Right hindlimb (tissue), 1 donor: ENCODE measurements around the gene ARL5A.
"Not testable (repeated sequence)": the region's sequence is repeated elsewhere in the genome, so short reads cannot be mapped to it uniquely, and the experiment has no call there.

Experiments used
- DNase-seq: peaks from one replicate; pipeline ENCODE4 v3.0.0-alpha.2; 2018

The ARL5A gene

GRCh38 chr2:151828143-151828889 lies at the start of gene ARL5A:
Gene ARL5A (minus strand): TSS chr2:151828421. CDS start chr2:151828176, 245 bp downstream.
- DNase-seq = peak; percentile 97

- not testable (repeated sequence) for DNase-seq
Measured at GRCh38 chr2:151875631-151876030, 47.4 kb upstream of the ARL5A start.

DNA sequence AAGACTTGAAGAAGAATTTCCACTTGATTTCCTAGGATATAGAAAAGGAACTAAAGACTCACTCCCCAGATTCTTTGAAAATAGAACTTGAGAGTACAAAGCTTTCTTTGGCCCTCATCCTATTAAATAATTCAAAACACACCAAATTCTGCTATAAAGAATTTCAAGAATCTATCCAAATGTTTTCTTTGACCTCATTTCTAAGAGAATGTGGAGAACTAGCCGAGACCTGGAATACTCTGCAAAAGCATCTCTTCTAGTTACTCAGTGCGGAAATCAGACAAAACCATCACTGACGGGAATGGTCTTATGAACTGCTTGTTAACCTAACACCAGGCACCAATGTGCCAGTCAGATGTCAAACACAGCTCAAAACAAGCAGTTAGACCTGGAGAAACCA lies 44.2 kb upstream of the ARL5A start:
- DNase-seq = no peak

- no peak for DNase-seq
Measured at GRCh38 chr2:151869291-151869690, 41.1 kb upstream of the ARL5A start.

GRCh38 chr2:151862700-151863099 lies 34.5 kb upstream of the ARL5A start:
- no peak for DNase-seq

- no peak for DNase-seq
Measured at GRCh38 chr2:151861174-151861573, 33.0 kb upstream of the ARL5A start.

- no peak for DNase-seq
Measured at GRCh38 chr2:151860613-151861146, 32.5 kb upstream of the ARL5A start.

DNA sequence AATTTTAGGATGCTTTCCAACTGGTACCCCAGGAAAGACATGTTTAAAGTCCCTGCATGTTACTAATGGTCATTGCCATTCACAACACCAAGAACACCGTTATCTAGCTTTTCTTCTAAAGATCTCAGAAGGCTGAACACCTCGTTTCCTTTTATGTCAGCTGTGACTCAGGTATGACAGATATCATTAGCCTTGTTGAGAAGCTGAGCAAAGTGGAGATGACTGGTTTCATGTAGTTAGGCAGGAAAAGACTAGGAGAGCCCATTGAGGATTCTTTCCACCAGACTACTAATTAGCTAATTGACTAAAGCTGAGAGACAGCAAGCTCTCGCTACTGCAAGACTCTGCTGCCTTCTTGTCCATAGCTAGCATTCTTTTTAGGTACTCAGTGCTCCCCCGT lies 32.0 kb upstream of the ARL5A start:
- no peak for DNase-seq

DNA sequence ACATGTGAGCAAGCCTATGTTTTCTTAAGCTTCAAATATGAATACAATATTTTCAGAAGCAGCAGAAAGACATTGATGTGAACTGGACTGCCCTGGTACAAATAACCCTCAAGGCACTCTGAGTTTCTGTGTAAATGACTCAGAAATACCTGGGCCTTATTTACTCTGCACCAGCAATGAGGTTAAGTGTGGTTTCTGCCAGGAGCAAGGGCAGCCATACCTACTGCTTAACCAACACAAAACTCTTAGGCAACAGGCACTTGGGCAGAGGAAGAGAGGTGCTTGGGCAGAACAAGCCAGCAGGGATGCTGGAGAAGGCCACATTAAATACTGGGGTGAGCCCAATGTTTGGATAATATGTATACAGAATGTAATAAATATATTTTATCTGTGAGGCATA lies 29.4 kb upstream of the ARL5A start:
- DNase-seq = no peak

DNA sequence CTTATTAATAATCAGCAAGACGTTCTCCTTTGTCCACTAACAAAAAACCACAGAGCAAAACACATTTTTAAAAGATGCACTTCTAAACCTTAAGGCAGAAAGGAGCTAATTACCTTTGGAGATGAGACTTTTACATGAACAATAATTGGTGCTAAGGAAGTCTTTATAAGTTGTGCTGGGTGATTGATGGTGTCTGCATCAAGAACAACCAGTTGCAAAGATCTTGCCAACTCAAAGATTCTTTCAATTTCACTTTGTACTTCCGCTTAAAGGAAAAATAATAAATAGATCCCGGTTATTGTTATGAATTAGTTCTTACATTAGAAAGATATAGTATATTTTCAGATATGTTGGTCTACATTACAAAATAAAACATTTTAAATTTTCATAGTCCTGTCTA lies 26.9 kb upstream of the ARL5A start:
- DNase-seq = no peak

- DNase-seq = no peak
Measured at GRCh38 chr2:151853070-151853758, 25.0 kb upstream of the ARL5A start.

DNA sequence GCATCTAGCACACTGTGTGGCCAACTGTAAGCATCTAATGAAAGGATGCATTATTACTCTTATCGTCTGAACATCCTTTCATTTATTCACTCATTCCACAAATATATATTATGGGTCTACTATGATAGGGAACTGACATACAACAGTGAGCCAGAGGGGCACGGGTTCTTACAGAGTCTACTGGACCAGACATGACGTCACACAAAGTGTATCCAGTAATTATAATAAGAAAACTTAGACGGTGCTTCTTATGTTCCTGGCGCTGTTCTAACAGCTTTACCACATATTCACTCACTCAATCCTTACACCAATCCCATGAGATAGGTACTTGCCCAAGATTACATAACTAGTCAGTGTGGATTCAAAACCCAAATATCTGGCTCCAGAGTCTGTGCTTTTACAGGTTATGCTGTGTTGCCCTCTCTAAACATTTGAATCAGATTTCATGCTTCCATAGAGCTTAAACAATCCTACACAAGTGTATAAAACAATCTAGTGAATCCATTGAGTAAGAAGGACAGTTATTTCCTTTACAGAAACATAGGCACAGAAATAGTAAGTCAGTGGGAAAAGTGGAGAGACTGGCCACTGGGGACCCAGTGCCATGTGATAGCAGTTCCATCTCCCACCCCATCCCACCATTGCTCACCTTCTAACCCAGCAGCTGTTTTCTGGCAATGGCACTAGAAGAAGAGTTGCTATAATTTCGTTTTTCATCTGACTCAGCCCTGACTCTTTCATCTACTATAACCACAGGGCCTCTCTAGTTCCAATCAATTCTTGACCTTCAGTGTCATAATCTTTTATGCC lies 24.2 kb upstream of the ARL5A start:
- DNase-seq = no peak

DNA sequence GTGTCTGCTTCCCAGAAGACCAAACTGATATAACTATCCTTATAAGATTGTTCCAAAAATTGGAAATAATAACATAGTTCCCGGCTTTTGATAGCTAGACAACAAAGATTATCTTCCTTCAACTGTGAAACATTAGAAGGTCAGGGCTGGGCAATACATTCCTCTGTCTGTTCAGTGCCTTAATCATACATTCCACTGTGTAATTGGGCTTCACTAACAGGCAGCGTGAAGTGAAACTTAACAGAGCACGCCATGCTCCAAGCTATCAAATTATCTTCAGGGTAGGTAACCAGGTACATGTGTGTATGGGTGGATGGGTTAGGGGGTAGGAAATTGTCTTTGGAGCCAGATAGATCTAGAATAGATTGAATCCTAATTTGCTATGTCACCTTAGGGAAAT lies 23.5 kb upstream of the ARL5A start:
- DNase-seq = no peak

DNA sequence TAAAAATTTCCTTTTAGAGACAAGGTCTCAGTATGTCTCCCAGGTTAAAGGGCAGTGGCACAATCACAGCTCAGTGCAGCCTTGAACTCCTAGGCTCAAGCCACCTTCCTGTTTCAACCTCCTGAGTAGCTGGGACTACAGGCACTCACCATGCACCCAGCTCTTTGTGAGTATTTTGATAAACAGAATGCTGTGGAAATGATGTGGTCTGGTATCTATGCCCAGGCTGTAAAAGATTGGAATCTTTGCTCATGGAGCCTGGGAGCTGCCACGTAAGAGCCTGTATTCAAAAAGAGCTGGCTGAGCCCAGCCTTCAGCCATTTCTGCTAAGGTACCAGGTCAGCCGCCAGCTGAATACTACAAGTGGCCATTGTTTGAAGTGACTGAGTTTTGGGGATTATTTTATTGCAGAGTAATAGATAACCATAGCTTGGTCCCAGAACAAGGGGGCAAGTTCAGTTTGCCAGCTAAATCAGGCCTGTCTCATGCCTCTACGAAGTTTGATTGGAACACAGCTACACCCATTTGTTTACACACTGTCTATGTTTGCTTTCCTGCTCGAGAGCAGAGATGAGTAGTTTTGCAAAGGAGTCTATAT lies 21.3 kb upstream of the ARL5A start:
- no peak for DNase-seq

DNA sequence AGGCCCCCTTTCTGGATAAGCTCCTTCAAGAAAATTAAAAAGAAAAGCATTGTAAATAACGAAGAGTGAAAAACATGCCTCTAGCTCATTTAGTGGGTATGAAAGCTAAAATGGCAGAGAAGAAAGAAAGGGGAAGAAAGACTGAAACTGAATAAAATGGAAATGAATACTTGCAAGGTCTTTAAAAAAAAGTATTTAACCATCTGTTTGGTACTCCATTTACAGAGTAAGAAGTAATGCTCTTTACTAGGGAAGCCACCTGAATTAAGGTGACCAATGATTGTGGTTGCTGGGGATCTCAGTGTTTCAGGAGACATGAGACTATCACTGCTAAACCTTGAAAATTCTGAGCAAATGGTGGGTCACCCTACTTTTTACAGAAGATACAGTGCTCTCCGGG lies 17.7 kb upstream of the ARL5A start:
- no peak for DNase-seq

DNA sequence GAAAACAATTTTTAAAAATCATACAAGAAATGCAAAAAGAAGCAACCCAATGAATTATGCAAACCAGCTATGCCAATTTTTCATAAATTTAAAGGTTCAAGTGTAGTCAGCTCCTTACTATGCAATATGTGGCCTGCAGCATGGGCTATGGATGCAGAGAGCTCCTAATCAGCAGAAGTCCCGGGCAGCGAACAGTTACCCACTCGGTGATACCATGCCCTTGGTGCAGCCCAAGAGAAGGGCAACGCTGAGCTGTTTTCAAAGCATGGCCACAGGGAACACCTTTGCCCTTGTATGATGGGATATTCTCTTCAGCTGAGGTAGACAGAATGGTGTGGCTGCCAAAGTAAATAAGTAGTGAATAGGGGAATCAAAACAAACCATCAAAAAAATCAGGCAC lies 17.3 kb upstream of the ARL5A start:
- DNase-seq = no peak

GRCh38 chr2:151844211-151844896 lies 16.1 kb upstream of the ARL5A start:
- DNase-seq = no peak

DNA sequence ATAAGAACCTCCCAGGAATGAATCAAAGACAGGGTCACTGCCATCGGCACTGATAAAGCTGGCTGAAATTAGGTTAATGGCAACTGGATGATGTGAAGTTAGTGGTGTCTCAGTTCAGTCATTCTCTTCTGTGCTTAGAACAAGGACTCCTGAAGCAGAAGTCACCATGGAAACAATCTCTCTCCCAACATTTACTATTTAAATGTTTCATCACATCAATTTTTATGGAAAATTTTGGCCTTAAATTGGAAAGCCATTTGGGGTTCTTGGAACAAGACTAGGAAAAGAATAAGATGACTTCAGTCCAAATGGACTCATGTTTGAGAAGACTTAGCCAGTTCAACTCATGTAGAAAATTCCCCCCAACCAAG lies 15.5 kb upstream of the ARL5A start:
- DNase-seq = no peak

DNA sequence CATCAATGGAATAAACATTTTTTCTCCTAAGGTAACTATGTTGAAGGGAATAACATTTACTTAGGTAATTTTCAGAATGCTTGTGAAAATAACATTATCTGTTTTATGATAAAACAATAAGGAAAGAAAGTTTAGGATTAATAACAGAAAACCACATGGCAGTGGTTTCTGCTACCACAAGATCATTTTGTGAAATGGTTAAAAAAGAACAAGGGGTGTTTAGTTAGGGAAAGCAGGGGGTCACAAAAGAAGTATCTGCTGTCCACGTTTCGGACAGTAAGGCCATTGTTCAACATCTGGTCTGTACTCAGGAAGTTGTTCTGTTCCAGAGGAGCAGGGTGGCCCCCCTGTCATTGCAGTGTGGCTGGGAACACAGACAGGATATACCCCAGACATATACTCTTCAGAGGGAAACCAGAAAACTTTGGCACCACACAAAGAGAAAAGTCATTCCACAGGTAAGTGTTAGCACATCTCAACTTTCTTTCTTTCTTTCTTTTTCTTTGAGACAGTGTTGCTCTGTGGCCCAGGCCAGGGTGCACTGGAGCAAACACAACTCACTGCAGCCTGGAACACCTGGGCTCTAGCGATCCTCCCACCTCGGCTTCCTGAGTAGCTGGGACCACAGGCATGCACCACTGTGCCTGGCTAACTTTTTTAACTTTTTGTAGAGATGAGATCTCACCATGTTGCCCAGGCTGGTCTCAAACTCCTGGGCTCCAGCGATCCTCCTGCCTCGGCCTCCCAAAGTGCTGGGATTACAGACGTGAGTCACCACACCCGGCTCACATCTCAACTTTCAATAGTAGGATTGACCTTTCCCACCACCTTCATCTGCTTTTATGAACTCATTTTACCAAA lies 14.8 kb upstream of the ARL5A start:
- no peak for DNase-seq

- DNase-seq = no peak
Measured at GRCh38 chr2:151841047-151841424, 12.8 kb upstream of the ARL5A start.

GRCh38 chr2:151840216-151841046 lies 12.2 kb upstream of the ARL5A start:
- no peak for DNase-seq
